M059J (cell line): Measurements from ENCODE around the gene RSAD1. TPM values are rescaled to one million over a fixed set of nuclear protein-coding genes. Genes with fewer than 3 reads are reported as not detected.

ENCODE experiments used
- DNase-seq: peaks from one replicate; pipeline ENCODE4 v3.0.0-alpha.2; 2012; ENCODE audit warnings: low read depth
- total RNA-seq: library from RNA; depleted of rRNA; stranded (reverse); fragments of >200 nt; shearing (Covaris generic); gene quantifications from 2 replicates; pipeline ENCODE4 v1.2.3, GENCODE V29; 2014; rRNA removed

RSAD1 gene
- total RNA-seq, result 9.8 and 14.1 TPM in 2 replicates

DNA sequence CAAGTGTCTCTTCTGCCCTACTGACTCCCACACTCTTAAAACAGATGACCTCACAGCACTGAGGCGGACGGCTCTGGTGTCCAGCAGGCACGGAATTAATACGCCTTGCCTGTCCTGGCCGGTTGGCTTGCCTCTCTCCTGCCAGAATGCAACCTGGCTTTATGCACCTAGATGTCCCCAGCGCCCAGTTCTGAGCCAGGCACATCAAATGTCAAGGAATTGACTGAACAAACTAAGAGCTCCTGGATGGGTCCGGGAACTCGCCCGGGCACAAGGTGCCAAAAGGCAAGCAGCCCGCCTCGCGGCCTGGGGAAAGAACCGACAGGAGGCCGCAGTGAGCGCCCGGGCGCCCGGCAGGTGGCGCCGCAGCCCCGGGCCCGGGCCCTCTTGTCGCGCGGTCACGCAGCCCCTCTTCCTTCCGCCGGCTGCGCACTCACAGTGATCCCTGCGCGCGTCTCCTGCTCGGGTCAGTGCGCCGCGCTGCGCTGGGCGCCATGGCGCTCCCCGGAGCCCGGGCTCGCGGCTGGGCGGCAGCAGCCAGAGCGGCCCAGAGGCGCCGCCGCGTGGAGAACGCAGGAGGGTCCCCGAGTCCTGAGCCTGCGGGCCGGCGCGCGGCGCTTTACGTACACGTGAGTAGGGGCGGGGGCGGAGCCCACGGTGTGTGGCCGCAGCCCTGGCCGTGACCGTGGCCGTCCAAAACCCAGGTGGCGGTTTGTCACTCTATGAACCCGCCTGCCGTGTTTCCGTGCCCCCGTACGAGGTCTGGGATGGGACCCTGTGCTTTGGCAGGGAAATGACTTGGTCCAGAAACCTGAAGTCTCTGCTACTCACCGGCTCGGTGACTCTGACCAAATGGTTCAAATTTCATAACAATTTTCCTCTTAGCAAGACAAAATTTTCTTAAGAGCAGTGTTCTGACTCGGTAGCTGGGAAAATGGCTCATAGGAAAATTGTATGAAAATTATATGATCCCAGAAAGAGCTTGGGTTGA lies at the start of gene RSAD1:
TSS of gene RSAD1 (plus strand) at position 470 of the 991 bp plus-strand sequence. CDS start at position 495, 25 bp downstream.
- DNase-seq, result peak; percentile 86

DNA sequence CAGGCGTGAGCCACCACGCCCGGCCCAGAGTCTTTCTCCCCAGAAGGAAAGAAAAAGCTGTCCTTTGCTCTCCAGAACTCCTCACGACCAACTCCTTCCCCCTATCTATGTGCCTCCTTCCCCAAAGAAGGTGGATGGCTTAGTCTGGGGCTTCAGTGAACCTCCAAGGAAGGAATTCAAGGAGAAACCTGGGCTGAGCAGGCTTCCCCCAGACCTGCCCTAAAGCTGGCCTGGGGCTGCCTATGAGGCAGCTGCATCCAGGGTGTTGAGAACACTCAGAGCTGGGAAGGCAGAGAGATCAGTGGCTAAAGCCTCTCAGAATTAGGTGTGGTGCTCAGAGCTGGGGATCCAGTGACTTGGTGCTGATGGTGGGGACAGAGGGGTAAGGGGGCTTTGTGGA lies 48.9 kb upstream of the RSAD1 start:
- no peak for DNase-seq

GRCh38 chr17:50430821-50431618 lies 47.6 kb upstream of the RSAD1 start:
- no peak for DNase-seq

DNA sequence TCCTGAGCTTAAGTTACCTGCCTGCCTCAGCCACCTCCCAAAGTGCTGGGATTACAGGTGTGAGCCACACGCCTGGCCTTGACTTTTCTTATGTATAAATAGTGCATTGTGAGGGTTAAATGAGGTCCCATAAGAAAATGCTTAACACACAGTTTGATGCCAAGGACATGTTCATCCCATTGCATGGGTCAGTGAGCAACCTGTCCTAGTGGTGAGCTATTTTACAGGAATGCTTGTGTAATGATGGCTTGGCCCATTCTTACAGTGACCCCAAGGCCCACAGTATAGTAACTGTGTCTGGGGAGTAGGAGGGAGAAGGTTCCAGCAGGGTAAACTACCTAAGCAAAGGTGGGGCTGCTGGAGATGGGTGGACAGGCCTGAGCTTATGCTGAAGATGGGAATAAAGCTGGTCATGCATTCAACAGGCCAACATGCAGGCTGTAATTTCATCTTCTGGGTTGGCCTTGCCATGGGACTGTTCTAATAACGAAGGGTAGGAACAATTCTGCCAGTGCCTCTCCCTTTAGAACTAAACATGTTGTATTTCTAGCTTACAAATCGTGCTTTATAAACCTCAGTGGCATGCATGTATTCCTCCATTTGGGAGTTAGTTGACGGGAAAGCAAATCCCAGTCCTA lies 46.4 kb upstream of the RSAD1 start:
- DNase-seq, result peak; percentile 20

- no peak for DNase-seq
These were observed 41.3 kb upstream of the RSAD1 start for GRCh38 chr17:50437409-50437808.

DNA sequence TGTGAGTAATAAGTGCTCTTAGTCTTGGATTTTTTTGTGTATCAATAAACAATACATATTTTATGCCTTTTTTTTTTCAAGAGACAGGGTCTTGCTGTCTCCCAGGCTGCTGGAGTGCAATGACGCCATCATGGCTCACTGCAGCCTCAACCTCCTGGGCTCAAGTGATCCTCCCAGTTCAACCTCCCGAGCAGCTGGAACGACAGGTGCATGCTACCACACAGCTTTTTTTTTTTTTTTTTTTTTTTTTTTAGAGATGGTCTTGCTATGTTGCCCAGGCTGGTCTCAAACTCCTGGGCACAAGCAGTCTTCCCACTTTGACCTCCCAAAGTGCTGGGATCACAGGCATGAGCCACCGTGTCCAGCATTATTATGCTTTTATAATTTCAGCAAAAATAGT lies 39.7 kb upstream of the RSAD1 start:
- no peak for DNase-seq

GRCh38 chr17:50440172-50440837 lies 38.4 kb upstream of the RSAD1 start:
- no peak for DNase-seq

- DNase-seq, result no peak
These were observed 37.5 kb upstream of the RSAD1 start for GRCh38 chr17:50440838-50441829.

DNA sequence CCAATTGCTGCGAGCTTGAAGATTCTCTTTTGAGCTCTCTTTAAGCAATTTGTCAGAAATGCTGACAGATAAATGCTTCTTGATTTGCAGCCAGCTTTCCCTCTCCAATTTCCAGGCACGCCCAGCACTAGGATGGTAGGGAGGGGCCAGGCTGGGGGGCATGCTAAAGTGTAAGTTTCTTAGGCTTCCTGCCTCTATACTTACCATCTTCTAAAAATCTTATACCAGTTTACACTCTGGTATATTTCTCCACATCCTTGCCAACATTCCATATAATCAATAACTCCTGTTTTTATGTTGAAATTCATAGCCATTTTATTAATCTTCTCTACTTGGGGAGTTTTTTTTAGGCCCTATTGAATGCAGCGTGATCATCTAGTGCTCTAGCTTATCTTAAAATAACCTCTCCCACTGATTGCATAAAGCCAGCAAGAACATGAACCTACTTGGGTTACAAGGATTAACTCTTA lies 35.1 kb upstream of the RSAD1 start:
- no peak for DNase-seq

DNA sequence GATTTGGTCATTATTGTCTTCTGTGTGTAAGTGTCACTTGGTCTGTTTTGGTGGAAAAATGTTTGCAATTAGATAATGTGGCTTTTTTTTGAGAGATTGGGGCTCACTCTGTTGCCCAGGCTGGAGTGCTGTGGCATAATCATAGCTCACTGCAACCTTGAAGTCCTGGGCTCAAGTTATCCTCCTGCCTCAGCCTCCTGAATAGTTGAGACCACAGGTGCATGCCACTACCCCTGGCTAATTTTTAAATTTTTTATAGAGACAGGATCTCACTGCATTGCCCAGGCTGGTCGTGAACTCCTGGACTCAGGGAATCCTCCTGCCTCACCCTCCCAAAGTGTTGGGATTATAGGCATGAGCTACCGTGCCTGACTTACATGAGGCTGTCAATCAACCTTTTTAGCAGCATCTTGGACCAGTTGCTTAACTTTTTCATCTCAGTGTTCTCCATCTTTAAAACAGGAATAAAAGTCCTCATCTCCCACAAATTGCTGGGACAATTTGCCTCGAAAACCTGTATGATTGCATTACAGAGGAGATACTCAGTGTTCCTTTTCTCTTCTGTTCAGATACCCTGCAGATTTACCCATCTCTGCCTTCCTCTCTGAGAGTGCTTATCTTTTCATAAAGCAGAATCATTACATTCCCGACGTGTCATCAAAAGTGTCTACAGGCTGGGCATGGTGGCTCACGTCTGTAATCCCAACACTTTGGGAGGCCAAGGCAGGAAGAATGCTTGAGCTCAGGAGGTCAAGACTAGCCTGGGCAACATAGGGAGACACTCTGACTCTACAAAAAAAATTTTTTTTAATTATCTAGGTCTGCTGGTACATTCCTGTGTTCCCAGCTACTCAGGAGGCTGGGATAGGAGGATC lies 33.6 kb upstream of the RSAD1 start:
- no peak for DNase-seq

- no peak for DNase-seq
These were observed 32.8 kb upstream of the RSAD1 start for GRCh38 chr17:50445730-50446325.

GRCh38 chr17:50447870-50448595 lies 30.6 kb upstream of the RSAD1 start:
- DNase-seq, result no peak

DNA sequence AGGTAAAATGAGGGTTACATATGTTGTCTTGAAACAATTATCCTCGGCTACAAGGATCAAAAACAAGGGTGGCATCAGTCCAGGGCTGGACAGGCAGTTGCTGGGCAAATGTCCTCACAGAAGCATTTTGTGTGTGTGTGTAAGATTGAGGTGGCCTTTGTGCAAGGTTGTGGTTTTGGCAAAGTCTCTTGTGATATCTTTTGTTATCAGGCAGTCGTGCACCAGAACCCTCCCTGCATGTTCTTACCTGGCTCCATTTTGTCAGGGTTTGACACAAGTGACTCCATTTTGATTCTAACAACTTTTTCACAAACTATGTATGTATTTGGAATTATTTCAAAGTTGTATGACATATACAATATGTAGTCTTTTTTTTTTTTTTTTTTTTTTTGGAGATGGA lies 30.0 kb upstream of the RSAD1 start:
- DNase-seq, result no peak

DNA sequence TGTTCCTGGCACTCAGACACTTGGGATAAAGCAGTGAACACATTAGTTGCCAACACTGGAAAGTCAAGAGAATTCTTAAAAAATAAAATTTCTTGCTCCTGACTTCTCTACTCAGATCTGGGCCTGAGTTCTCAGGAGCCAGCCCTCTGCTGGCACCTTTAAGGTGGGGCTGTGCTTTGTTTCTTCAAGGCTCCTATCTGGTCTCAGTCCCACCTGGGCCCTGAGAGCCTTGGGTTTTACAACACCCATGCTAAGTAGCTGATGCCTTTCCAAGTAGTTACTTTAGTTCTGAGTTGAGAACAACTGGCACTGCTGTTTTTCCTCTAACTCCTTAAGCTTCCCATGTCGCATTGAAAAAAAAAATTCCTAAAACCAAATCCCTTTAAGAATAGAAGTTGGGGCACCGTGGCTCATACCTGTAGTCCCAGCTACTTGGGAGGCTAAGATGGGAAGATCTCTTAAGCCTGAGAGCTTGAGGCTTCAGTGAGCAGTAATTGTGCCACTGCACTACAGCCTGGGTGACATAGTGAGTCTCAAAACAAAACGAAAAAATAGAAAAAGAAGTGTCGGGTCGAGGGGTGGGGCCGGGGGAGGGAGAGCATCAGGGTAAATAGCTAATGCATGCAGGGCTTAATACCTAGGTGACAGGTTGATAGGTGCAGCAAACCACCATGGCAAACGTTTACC lies 26.6 kb upstream of the RSAD1 start:
- no peak for DNase-seq

- DNase-seq, result peak; percentile 74
These were observed 25.9 kb upstream of the RSAD1 start for GRCh38 chr17:50452630-50453300.

- no peak for DNase-seq
These were observed 24.8 kb upstream of the RSAD1 start for GRCh38 chr17:50453901-50454300.

GRCh38 chr17:50457621-50458020 lies 21.0 kb upstream of the RSAD1 start:
- no peak for DNase-seq
